ENCODE data around the gene RGMA.
A peak's percentile ranks its signal among the peaks of the same experiment; 100 is the strongest.
"Not testable (repeated sequence)": the region's sequence is repeated elsewhere in the genome, so short reads cannot be mapped to it uniquely, and the experiment has no call there.

Gene RGMA

GRCh38 chr15:93035953-93036810 is 52.8 kb downstream of the RGMA start:
- DNase-seq (ENCODE audit: extremely low read depth in 1 of 2, low read depth in 1 of 2) = no peak

GRCh38 chr15:93035092-93035915 is 53.7 kb downstream of the RGMA start:
- DNase-seq (ENCODE audit: extremely low read depth in 1 of 2, low read depth in 1 of 2) = no peak

GRCh38 chr15:93034512-93034911 is 54.5 kb downstream of the RGMA start:
- no peak for DNase-seq (ENCODE audit: extremely low read depth in 1 of 2, low read depth in 1 of 2)

GRCh38 chr15:93033434-93034045 is 55.5 kb downstream of the RGMA start:
- DNase-seq (ENCODE audit: extremely low read depth in 1 of 2, low read depth in 1 of 2) = no peak

- not testable (repeated sequence) for DNase-seq (ENCODE audit: extremely low read depth in 1 of 2, low read depth in 1 of 2)
Observed at GRCh38 chr15:93032515-93033206, 56.4 kb downstream of the RGMA start.

- not testable (repeated sequence) for DNase-seq (ENCODE audit: extremely low read depth in 1 of 2, low read depth in 1 of 2)
Observed at GRCh38 chr15:93031557-93032384, 57.2 kb downstream of the RGMA start.

GRCh38 chr15:93031103-93031464 is 57.9 kb downstream of the RGMA start:
- DNase-seq (ENCODE audit: extremely low read depth in 1 of 2, low read depth in 1 of 2) = no peak

GRCh38 chr15:93030430-93031102 is 58.4 kb downstream of the RGMA start:
- DNase-seq (ENCODE audit: extremely low read depth in 1 of 2, low read depth in 1 of 2) = peak in 1 of 2 donors; percentile 39

- DNase-seq (ENCODE audit: extremely low read depth in 1 of 2, low read depth in 1 of 2) = no peak
Observed at GRCh38 chr15:93029836-93030429, 59.1 kb downstream of the RGMA start.

- no peak for DNase-seq (ENCODE audit: extremely low read depth in 1 of 2, low read depth in 1 of 2)
Observed at GRCh38 chr15:93029214-93029835, 59.7 kb downstream of the RGMA start.

- DNase-seq (ENCODE audit: extremely low read depth in 1 of 2, low read depth in 1 of 2) = no peak
Observed at GRCh38 chr15:93028632-93029213, 60.3 kb downstream of the RGMA start.

- DNase-seq (ENCODE audit: extremely low read depth in 1 of 2, low read depth in 1 of 2) = no peak
Observed at GRCh38 chr15:93028111-93028631, 60.8 kb downstream of the RGMA start.

GRCh38 chr15:93027413-93027812 is 61.6 kb downstream of the RGMA start:
- no peak for DNase-seq (ENCODE audit: extremely low read depth in 1 of 2, low read depth in 1 of 2)

GRCh38 chr15:93026380-93026817 is 62.6 kb downstream of the RGMA start:
- DNase-seq (ENCODE audit: extremely low read depth in 1 of 2, low read depth in 1 of 2) = no peak

GRCh38 chr15:93025625-93025982 is 63.4 kb downstream of the RGMA start:
- DNase-seq (ENCODE audit: extremely low read depth in 1 of 2, low read depth in 1 of 2) = no peak

- DNase-seq (ENCODE audit: extremely low read depth in 1 of 2, low read depth in 1 of 2) = no peak
Observed at GRCh38 chr15:93024716-93025624, 64.0 kb downstream of the RGMA start.

GRCh38 chr15:93024293-93024692 is 64.7 kb downstream of the RGMA start:
- DNase-seq (ENCODE audit: extremely low read depth in 1 of 2, low read depth in 1 of 2) = no peak

Data from activated CD8-positive, alpha-beta memory T cell treated with anti-CD3 and anti-CD28 coated beads for 1 hour (primary cell).